LNCAP (cell line): Measurements from ENCODE around the gene ARHGEF33.

Experiments used
- TF ChIP-seq, protein P1 (sequence below): fragments of 450-650 bp; IDR thresholded peaks from 2 replicates; pipeline ENCODE4 v1.5.1; 2017; ENCODE audit warnings: mild to moderate bottlenecking

ARHGEF33 gene

DNA sequence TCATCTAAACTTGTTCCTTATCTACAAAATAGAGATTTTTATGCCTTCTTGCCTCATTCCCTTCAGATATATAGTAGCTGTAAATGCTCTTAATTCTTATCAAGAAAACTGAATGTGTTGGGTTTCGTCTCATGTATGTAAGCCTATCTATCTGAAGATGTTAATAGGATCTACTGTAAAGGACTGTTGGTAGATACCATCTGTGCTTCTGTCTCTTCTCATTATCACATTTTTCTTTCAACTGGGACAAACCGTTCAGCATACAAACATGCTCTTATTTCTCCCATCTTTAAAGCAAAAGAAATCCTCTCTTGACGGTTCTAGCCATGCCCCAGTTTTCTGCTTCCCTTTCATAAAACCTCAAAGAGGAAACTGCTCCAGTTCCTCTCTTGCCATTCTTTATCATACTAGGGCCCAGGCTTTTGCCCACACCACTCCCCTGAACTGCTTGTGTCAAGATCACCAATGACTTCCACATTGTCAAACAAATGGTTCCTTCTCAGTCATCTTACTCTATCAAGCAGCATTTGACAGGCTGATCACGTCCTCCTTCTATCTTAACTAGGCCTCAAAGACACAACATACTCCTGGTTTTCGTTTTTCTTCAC lies 88.7 kb downstream of the ARHGEF33 start:
- TF ChIP-seq, protein P1, sequence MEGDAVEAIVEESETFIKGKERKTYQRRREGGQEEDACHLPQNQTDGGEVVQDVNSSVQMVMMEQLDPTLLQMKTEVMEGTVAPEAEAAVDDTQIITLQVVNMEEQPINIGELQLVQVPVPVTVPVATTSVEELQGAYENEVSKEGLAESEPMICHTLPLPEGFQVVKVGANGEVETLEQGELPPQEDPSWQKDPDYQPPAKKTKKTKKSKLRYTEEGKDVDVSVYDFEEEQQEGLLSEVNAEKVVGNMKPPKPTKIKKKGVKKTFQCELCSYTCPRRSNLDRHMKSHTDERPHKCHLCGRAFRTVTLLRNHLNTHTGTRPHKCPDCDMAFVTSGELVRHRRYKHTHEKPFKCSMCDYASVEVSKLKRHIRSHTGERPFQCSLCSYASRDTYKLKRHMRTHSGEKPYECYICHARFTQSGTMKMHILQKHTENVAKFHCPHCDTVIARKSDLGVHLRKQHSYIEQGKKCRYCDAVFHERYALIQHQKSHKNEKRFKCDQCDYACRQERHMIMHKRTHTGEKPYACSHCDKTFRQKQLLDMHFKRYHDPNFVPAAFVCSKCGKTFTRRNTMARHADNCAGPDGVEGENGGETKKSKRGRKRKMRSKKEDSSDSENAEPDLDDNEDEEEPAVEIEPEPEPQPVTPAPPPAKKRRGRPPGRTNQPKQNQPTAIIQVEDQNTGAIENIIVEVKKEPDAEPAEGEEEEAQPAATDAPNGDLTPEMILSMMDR: no peak

DNA sequence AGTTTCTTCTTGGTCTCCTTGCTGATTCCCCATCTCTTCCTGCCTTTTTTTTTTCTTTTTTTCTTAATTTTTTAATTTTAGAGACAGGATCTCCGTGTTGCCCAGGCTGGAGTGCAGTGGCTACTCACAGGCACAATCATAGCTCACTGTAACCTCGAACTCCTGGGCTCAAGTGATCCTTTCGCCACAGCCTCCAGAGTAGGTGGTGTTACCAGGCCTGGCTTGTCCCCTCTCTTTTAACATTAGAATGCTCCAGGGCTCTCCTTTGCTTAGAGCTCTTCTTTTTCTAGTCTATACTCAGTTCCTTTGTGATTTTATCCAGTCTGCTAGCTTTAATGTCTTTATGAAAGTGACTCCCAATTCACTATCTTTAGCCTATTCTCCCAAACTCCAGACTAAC lies 89.2 kb downstream of the ARHGEF33 start:
- TF ChIP-seq, protein P1: no peak

DNA sequence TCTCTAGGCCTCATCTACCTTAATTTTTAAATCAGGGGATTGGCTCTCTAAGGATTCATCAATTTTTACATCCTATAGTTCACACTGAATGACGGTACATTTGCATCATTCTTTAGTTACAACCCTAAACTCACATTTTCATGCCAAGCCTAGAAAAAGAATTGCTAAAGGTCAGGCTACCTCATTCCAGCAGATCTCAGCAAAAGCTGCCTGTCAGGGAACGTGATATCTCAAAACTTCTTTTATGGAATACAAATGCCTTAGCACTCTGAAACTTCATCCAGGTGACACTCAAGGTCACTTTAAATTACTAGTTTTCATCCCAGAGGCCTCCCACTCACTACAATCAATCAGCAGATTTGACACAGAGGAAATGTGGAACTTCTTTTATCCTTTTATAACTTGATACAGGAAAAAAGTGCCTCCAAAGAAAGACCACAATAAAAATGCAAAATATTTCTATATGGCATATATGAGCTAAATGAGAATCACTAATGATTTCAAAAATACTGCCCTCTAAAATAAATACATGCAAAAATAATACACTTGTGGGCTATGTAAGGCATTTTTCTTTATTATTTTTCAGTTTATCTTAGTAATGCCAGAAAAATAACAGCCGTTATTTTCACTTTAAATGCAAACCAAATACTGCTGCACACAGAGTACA lies 91.5 kb downstream of the ARHGEF33 start:
- TF ChIP-seq, protein P1: no peak

DNA sequence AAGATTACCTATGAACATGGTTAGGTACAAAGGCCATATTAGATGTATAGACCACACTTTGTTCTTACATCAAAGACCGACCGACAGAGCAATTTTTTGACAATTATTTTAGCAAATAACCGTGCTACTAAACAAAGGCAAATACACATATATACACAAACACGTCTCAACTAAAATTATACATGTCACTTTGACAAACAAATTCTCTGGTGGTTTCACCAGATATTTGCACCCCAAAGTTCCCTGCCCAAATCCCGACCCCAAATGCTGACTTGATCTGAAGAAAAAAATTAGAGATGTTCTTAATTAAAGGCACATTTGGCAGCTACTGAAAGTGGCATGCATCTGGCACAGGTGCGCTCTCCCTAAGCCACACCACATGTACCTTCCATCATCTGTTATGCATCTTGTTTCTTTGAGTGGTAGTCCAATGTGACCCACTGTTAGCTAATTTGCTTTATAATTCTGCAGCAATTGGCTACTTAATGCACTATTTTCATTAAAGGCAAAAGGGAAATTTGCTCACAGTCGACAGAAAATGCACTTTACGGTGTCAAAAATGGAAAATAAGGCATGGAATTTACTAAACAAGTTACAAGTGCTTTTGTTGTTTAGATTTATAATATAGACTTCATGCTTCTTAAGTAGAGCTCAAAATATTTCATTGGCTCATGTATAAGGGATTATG lies 92.1 kb downstream of the ARHGEF33 start:
- TF ChIP-seq, protein P1: no peak

DNA sequence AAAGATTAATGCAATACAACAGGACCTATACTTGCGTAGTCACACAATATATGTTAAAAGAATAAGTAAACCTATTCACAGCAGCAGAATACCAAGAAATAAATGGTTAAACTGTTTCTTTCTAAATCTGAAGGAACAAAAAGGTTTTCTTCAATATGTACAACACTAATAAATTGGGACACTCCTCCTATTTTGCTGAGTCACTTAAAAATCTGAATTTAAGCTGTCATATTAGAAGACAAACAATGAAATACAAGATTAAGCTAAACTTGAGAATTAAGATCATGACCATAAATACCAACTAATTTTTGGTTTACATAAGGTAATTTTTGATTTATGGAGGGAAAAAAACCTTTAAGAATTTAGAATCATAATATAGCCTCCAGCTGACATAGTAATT lies 92.8 kb downstream of the ARHGEF33 start:
- TF ChIP-seq, protein P1: no peak

DNA sequence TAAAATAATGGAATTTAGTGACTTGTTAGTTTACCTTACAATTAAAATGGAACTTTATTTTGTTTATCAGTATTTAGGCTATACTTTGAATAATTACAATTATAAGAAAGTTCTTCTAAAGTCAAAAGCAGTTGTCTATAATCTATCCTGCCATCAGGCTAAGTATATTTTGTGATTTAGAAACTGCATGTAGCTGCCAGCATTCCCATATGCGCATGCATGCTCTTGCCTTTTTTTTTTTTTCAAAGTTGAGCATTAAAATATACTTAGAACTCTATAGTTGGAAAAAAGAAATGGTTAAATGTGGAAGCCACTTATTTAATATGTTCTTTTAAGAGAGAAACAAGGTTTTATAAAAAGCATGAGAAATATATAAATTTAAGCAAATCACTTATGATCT lies 99.0 kb downstream of the ARHGEF33 start:
- TF ChIP-seq, protein P1: no peak

DNA sequence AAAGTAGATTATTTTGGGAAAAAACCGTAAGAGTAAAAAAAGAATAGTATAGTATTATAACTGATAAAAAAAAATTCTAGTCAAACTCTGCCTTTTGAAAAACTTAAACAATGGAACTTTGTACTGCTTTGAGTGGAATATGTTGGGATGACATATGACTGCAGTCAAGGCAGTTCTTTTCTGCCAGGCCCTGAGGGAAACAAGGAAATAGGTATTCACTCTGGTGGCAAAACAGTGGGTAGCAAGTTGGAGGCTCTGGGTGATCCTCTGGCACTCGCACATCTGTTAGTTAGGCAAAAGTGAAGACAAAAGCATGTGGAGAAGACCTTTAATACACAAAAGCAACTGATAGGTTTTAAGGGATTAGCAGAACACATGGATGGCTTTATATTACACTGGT lies 102.2 kb downstream of the ARHGEF33 start:
- TF ChIP-seq, protein P1: no peak
